GM06990 (cell line): ENCODE measurements around the gene RBKS.
A peak's percentile ranks its signal among the peaks of the same experiment; 100 is the strongest.

ENCODE experiments used
- DNase-seq: peaks from one replicate; pipeline ENCODE4 v3.0.0-alpha.2; 2011; ENCODE audit not compliant: insufficient read length; ENCODE audit errors: extremely low read depth
- H3K27me3 ChIP-seq: replicated peaks from 2 replicates; pipeline ENCODE4 v1.6.0; 2011; ENCODE audit warnings: low read length; ENCODE audit not compliant: control insufficient read depth, insufficient read depth
- H3K36me3 ChIP-seq: 2 replicates; pipeline ENCODE4 v1.5.1; 2011; ENCODE audit warnings: low read length; ENCODE audit not compliant: control insufficient read depth, insufficient read depth
- H3K4me3 ChIP-seq: replicated peaks from 2 replicates; pipeline ENCODE4 v1.5.1; 2011; ENCODE audit warnings: low read depth, mild to moderate bottlenecking, control low read depth, low read length
- TF ChIP-seq, protein P1 (sequence below): IDR thresholded peaks from 2 replicates; pipeline ENCODE4 v1.5.1; 2011; ENCODE audit warnings: low read length, control low read depth, mild to moderate bottlenecking, inconsistent platforms; ENCODE audit not compliant: insufficient read depth, poor library complexity, severe bottlenecking

The RBKS gene

DNA sequence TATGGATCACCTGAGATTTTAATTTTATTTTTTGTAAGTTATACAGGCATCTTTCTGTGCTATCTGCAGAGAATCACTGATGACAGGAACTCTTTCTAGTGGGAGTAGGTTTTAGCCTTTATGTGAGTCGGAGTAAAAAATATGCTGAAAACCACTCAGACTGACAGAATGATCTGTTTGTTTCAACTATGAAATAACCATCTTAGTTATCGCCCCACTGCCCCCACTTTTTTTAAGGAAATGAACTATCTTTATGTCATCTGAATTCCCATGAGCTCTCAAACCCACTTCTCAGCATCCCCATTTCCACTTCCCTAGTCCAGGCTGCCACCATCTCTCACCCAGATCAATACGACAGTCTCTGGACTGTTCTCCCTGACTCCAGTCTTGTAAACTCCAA lies 79.7 kb downstream of the RBKS start:
- no peaks in the 10 kb centered on the region for H3K36me3 ChIP-seq
- no peak for DNase-seq
- TF ChIP-seq, protein P1, sequence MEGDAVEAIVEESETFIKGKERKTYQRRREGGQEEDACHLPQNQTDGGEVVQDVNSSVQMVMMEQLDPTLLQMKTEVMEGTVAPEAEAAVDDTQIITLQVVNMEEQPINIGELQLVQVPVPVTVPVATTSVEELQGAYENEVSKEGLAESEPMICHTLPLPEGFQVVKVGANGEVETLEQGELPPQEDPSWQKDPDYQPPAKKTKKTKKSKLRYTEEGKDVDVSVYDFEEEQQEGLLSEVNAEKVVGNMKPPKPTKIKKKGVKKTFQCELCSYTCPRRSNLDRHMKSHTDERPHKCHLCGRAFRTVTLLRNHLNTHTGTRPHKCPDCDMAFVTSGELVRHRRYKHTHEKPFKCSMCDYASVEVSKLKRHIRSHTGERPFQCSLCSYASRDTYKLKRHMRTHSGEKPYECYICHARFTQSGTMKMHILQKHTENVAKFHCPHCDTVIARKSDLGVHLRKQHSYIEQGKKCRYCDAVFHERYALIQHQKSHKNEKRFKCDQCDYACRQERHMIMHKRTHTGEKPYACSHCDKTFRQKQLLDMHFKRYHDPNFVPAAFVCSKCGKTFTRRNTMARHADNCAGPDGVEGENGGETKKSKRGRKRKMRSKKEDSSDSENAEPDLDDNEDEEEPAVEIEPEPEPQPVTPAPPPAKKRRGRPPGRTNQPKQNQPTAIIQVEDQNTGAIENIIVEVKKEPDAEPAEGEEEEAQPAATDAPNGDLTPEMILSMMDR, result no peak
- H3K27me3 ChIP-seq, result no peaks in the 10 kb centered on the region; the same call in 1 of the 2 replicates
- H3K4me3 ChIP-seq, result no peak overlapping the region

DNA sequence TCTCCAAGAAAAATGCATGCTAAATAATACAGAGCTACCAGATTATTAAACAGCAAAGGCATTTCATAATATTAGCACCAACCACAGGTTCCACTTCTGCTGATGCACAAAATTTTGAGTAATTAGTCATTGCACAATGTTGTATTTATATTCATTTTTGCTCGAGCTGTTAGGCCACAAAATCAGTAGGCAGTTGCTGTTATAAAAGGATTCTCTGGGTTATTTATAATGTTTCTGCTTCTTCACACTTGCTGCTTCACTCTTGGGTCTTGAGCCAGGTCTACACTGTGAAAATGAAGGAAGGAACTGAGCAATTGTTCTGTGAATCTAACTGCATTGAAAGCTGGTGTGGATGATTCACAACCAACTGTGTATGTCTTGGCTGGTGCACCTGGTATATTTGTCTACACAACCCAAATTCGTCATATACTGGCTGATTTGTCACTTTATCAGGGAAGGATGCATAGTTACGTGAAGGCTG lies 80.4 kb downstream of the RBKS start:
- Histone ChIP-seq H3K4me3 (no peak overlapping the region), H3K36me3 (no peaks in the 10 kb centered on the region), H3K27me3 (no peaks in the 10 kb centered on the region)
- TF ChIP-seq, protein P1, result no peak
- no peak for DNase-seq

DNA sequence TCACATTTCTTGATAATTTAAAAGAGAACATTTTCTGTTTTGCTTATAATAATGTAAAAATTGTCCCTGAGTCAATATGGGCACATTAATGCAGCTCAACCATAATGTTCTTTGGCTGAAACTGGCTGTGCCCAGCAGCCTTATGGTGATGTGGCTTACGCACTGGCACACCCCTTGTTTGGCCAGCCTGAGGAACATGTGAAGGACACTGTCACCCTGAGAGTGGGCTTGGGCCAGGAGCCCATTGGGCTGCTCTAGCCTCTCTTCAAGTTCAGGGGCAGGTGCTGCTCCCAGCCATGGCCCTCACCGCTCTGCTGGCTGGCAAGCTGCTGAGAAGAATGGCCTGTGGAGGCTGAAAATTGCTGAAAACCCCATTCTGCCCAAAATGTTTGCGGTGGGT lies 81.2 kb downstream of the RBKS start:
- Histone ChIP-seq H3K36me3 (no peaks in the 10 kb centered on the region), H3K4me3 (no peak overlapping the region), H3K27me3 (no peaks in the 10 kb centered on the region)
- TF ChIP-seq, protein P1, result no peak
- DNase-seq, result no peak

DNA sequence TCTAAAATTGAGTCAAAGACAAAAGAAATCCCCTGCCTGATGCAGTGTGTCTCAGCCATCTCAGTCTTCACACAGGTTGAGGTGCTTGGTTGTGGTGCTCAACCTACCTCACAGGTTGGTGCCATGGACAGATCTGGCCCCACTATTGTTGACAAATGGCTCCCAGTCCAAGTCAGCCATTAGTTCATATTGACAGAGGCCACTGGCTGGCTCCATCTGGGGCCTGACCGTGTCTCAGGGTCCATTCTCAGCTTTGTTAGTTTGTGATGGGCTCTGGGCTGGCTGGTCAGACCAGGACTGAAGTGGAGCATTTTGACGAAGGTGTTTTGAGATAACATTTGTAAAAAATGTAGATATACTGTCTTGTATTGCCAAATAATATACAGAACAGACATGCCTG lies 81.8 kb downstream of the RBKS start:
- Histone ChIP-seq H3K36me3 (no peaks in the 10 kb centered on the region), H3K27me3 (no peaks in the 10 kb centered on the region), H3K4me3 (no peak overlapping the region)
- no peak for DNase-seq
- TF ChIP-seq, protein P1, result no peak

DNA sequence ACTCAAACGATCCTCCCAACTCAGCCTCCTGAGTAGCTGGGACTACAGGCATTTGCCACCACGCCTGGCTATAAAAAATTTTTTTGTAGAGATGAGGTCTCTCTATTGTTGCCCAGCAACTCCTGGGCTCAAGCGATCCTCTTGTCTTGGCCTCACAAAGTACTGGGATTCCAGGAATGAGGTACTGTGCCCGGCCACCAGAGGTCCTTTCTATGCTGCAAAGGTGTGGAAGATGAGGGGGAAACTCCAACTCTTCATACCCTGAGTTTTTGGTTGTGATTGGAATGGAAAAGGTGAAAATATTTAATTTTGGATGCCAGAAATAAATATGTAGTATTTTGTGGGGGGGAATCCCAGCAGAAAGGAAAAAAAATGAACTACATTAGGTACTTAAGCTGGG lies 82.7 kb downstream of the RBKS start:
- TF ChIP-seq, protein P1, result peak; percentile 50
- DNase-seq, result no peak
- Histone ChIP-seq H3K4me3 (no peak overlapping the region), H3K36me3 (no peaks in the 10 kb centered on the region), H3K27me3 (no peaks in the 10 kb centered on the region)

DNA sequence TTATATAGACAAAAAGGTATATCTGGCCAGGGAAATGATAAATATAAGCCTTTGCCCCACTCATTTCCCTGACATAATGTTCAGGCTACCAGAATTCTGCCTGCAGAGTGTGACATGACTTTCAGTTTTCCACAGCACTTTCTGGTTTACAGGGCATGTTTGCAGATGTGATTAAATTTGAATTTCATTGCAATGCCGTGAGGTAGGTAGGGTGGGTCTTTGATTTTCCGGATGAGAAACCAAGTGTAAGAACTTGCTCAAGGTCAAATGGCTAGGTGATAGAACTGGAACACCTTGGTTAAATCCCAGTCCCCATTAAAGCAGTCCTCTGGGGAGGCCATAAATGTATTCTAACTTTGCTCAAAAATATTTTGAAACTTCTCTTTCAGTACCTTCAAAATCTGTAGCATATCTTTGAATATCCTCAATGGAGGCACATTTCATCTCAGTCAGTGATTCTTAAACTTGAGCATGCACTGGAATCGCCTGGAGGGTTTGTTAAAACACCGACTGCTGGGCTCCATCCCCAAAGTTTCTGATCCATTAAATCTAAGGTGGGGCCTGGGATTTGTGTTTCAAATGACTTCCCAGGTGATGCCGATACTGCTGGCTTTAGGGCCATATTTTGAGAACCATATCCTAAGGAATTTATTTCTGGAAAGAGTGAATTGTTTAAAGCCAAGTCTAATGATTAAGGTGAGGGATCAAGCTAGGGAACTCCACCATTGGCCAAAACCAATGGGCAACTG lies 83.7 kb downstream of the RBKS start:
- no peak for DNase-seq
- TF ChIP-seq, protein P1, result no peak

More for the DNA sequence above, 83.7 kb downstream of the RBKS start:
- H3K27me3 ChIP-seq, result no peaks in the 10 kb centered on the region
- no peak overlapping the region for H3K4me3 ChIP-seq
- no peaks in the 10 kb centered on the region for H3K36me3 ChIP-seq
